PC-3 (cell line): Measurements from ENCODE around the gene CHRNB1. TPM values are rescaled to one million over a fixed set of nuclear protein-coding genes. Genes with fewer than 3 reads are reported as not detected.
A peak's percentile ranks its signal among the peaks of the same experiment; 100 is the strongest.

Source experiments
- ATAC-seq: fragments of 200-7000 bp; cut with Tn5 transposase; 2 replicates; pipeline ENCODE4 v1.9.1; 2020; ENCODE audit warnings: mild to moderate bottlenecking, moderate library complexity
- BruUV-seq: library from RNA; stranded (reverse); fragments of 400-500 nt; replicated peaks from 2 replicates; lab custom pipeline; 2021; lab: Mats Ljungman, UMichigan
- CTCF ChIA-PET: fragments of 300-600 bp; sonication (Branson Sonifier 250); formaldehyde crosslinking; loops from one replicate; lab custom pipeline; 2022; ENCODE audit warnings: antibody characterized with exemption; lab: Charles Lee
- POLR2A ChIA-PET: fragments of 300-600 bp; sonication (Branson Sonifier 250); formaldehyde crosslinking; loops from one replicate; lab custom pipeline; 2022; ENCODE audit warnings: antibody characterized with exemption; ENCODE audit not compliant: unreplicated experiment; lab: Charles Lee
- DNase-seq: peaks from one replicate; pipeline ENCODE4 v3.0.0-alpha.2; 2015
- H2AFZ ChIP-seq: fragments of 300-600 bp; sonication (generic); 2 replicates; pipeline ENCODE4 v1.6.0; 2016; ENCODE audit warnings: antibody characterized with exemption, low read length
- H3F3A ChIP-seq: fragments of 300-600 bp; sonication (generic); one replicate; pipeline ENCODE4 v1.6.0; 2017; ENCODE audit warnings: antibody characterized with exemption, low read length, control low read depth, mild to moderate bottlenecking; ENCODE audit not compliant: unreplicated experiment
- H3K27ac ChIP-seq: fragments of 300-600 bp; sonication (generic); 2 replicates; pipeline ENCODE4 v1.5.1; 2016; ENCODE audit warnings: mild to moderate bottlenecking, low read length
- H3K27me3 ChIP-seq: fragments of 300-600 bp; sonication (generic); 2 replicates; pipeline ENCODE4 v1.6.1; 2016; ENCODE audit warnings: low read length, mixed read lengths
- H3K36me3 ChIP-seq: fragments of 300-600 bp; sonication (generic); 2 replicates; pipeline ENCODE4 v1.6.1; 2016; ENCODE audit warnings: low read depth, mixed run types, low read length, mixed read lengths
- H3K4me1 ChIP-seq: fragments of 300-600 bp; sonication (generic); 2 replicates; pipeline ENCODE4 v1.5.1; 2016; ENCODE audit warnings: low read length; ENCODE audit not compliant: insufficient read depth
- H3K4me2 ChIP-seq: fragments of 300-600 bp; sonication (generic); 2 replicates; pipeline ENCODE4 v1.6.0; 2016; ENCODE audit warnings: low read length
- H3K4me3 ChIP-seq: fragments of 300-600 bp; sonication (generic); 2 replicates; pipeline ENCODE4 v1.5.1; 2016; ENCODE audit warnings: mild to moderate bottlenecking, low read length, mixed read lengths
- H3K79me2 ChIP-seq: fragments of 300-600 bp; sonication (generic); 2 replicates; pipeline ENCODE4 v1.6.1; 2017; ENCODE audit warnings: low read length, mixed read lengths
- H3K9ac ChIP-seq: fragments of 300-600 bp; sonication (generic); 2 replicates; pipeline ENCODE4 v1.6.0; 2016; ENCODE audit warnings: mild to moderate bottlenecking, low read length
- H3K9me2 ChIP-seq: fragments of 300-600 bp; sonication (generic); replicated peaks from 2 replicates; pipeline ENCODE4 v1.6.1; 2016; ENCODE audit warnings: mixed run types, low read length, mixed read lengths
- H3K9me3 ChIP-seq: fragments of 300-600 bp; sonication (generic); 2 replicates; pipeline ENCODE4 v1.6.1; 2016; ENCODE audit warnings: low read length, mixed read lengths
- H4K20me1 ChIP-seq: fragments of 300-600 bp; sonication (generic); 2 replicates; pipeline ENCODE4 v1.6.1; 2016; ENCODE audit warnings: low read length, mixed read lengths
- CTCF ChIP-seq: fragments of 300-600 bp; sonication (generic); conservative IDR thresholded peaks from 2 replicates; pipeline ENCODE4 v1.5.1; 2017; ENCODE audit warnings: antibody characterized with exemption, low read depth, mild to moderate bottlenecking, low read length
- EZH2 ChIP-seq: fragments of 300-600 bp; sonication (generic); IDR thresholded peaks from one replicate; pipeline ENCODE4 v1.6.1; 2017; ENCODE audit warnings: antibody characterized with exemption, mild to moderate bottlenecking, low read length; ENCODE audit not compliant: unreplicated experiment
- EZH2phosphoT487 ChIP-seq: fragments of 300-600 bp; sonication (generic); IDR thresholded peaks from 2 replicates; pipeline ENCODE4 v1.6.1; 2018; ENCODE audit warnings: mild to moderate bottlenecking, antibody characterized with exemption, low read length, borderline replicate concordance
- intact Hi-C: fragments of 100-400 bp; cut with micrococcal nuclease; formaldehyde crosslinking; loops from 2 replicates; pipeline ENCODE4 v1.9.0; 2023
- total RNA-seq: library from RNA; depleted of rRNA; stranded (reverse); fragments of >200 nt; gene quantifications from 2 replicates; pipeline ENCODE4 v1.2.3, GENCODE V29; 2014

Gene CHRNB1
- total RNA-seq, 1 experiment from 2014 or later, result 2.1 TPM

DNA sequence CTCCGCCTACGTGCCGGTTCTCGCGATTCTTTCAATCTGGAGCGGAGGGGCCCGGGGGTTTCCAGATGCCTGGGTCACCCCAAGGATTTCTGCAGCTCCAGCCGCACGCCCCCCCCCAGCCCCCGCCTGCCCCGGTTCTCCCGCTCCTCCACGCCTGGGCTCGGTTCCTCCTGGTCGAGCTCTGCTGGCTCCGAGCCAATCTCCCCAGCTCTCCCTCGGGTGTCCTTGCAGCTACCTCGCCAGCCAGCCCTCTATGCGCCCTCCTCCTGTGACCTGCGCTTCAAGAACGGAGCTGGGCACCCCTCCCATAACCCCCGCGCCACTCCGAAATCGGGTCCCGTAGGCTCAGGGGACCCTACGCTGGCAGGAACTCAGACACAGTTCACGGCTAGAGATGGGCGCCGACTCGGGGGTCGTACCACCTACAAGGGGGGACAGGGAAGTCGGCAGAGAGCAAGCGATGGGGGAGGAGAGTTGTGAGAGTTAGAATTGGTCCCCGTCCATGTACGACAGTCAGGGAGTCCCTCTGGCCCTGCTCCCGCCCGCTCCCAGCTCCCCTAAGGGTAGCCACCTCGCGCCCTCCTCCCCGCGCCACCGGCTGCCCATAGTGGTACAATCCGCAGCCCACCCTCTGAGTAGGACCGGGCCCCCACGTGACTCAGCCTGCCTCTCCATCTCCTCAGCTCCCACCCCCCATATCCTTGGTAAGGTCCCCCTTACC, 4.6 kb upstream of the CHRNB1 start:
- no peaks in the 10 kb centered on the region for H3K27me3 ChIP-seq
- ChIA-PET POLR2A (interaction anchor here (0.7 kb wide), 1 partner anchor 247 kb away, joined by 5 read pairs; no protein-coding TSS in a partner anchor), CTCF (interaction anchor here (0.5 kb wide), 1 partner anchor 14 kb away, joined by 3 read pairs; no protein-coding TSS in a partner anchor)
- peak overlapping the region; percentile 48 for H3K9ac ChIP-seq
- H3K4me1 ChIP-seq, result peaks cover 4% of the 10 kb centered on the region; the same call in 1 of the 2 replicates
- TF ChIP-seq CTCF (no peak), EZH2phosphoT487 (no peak), EZH2 (no peak)
- no TSS peak for BruUV-seq
- no peaks in the 10 kb centered on the region for H3K9me2 ChIP-seq
- no peaks in the 10 kb centered on the region for H3F3A ChIP-seq
- no peaks in the 10 kb centered on the region for H3K9me3 ChIP-seq
- peak overlapping the region; percentile 81 for H2AFZ ChIP-seq
- H3K79me2 ChIP-seq, result 0 out of 2 replicates have a peak, but pooled peaks cover 5% of the 10 kb centered on the region
- peak overlapping the region; percentile 98 for H3K4me2 ChIP-seq
- peak overlapping the region; percentile 74 for H3K4me3 ChIP-seq
- H3K36me3 ChIP-seq, result no peaks in the 10 kb centered on the region
- H3K27ac ChIP-seq, result no peak overlapping the region
- H4K20me1 ChIP-seq, result no peaks in the 10 kb centered on the region
- ATAC-seq, result no peak
- DNase-seq, result peak; percentile 28
- intact Hi-C loops, result no loop called here

- Histone ChIP-seq H3K9me2 (no peaks in the 10 kb centered on the region), H3K4me1 (peaks cover 4% of the 10 kb centered on the region; the same call in 1 of the 2 replicates), H3K27me3 (no peaks in the 10 kb centered on the region), H4K20me1 (no peaks in the 10 kb centered on the region), H3K4me3 (peak overlapping the region; percentile 74), H3K27ac (no peak overlapping the region), H3K9me3 (no peaks in the 10 kb centered on the region), H3K36me3 (no peaks in the 10 kb centered on the region), H3K79me2 (0 out of 2 replicates have a peak, but pooled peaks cover 5% of the 10 kb centered on the region), H3F3A (no peaks in the 10 kb centered on the region), H2AFZ (peak overlapping the region; percentile 81; the same call in 1 of the 2 replicates), H3K9ac (no peak overlapping the region), H3K4me2 (peak overlapping the region; percentile 98)
- intact Hi-C loops, result no loop called here
- BruUV-seq, result no TSS peak
- no peak for TF ChIP-seq CTCF
- TF ChIP-seq EZH2phosphoT487, result no peak
- TF ChIP-seq EZH2, result no peak
- DNase-seq (peak; percentile 36), ATAC-seq (peak; percentile 30)
- CTCF ChIA-PET, result no interaction called here
- POLR2A ChIA-PET, result interaction anchor here (0.7 kb wide), 1 partner anchor 247 kb away, joined by 5 read pairs; no protein-coding TSS in a partner anchor
Measured at GRCh38 chr17:7440834-7441195, 4.0 kb upstream of the CHRNB1 start.
